GM18867 (cell line): ENCODE results near the gene SLCO1B3.

Experiments used
- ATAC-seq: cut with Tn5 transposase; IDR thresholded peaks from one replicate; pipeline ENCODE4 v1.9.1; 2021; ENCODE audit warnings: mild to moderate bottlenecking, moderate library complexity; ENCODE audit not compliant: unreplicated experiment

SLCO1B3 gene

GRCh38 chr12:20868277-20868676, 57.8 kb downstream of the SLCO1B3 start:
- peak; percentile 50 for ATAC-seq

- ATAC-seq, result no peak
Measured at GRCh38 chr12:20883288-20883687, 72.8 kb downstream of the SLCO1B3 start.

- no peak for ATAC-seq
Measured at GRCh38 chr12:20885116-20885515, 74.6 kb downstream of the SLCO1B3 start.

- ATAC-seq, result no peak
Measured at GRCh38 chr12:20885552-20885951, 75.0 kb downstream of the SLCO1B3 start.

GRCh38 chr12:20917269-20917668, 106.8 kb downstream of the SLCO1B3 start:
- no peak for ATAC-seq

DNA sequence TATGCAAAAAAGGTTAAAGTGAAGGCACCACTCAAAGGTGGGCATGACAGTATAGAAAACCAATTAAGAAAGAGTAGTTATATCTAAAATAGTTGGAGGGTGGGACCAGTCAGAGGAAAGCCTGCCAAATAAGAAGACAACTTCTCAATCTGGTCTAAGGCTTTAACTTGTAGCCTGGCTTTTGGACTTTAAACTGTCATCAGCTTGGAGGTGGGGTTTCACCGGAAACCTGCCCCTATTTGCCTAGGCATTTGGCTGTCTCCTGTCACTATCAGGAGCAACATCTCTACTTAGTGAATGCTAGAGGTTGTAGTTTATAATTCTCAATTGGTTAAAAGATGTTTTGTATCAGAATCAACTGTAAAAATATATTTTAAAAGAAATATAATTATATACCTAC, 107.3 kb downstream of the SLCO1B3 start:
- no peak for ATAC-seq

- ATAC-seq, result no peak
Measured at GRCh38 chr12:20931894-20932293, 121.4 kb downstream of the SLCO1B3 start.

GRCh38 chr12:20946732-20947131, 136.2 kb downstream of the SLCO1B3 start:
- peak; percentile 69 for ATAC-seq

- peak; percentile 93 for ATAC-seq
Measured at GRCh38 chr12:20950248-20950647, 139.7 kb downstream of the SLCO1B3 start.

GRCh38 chr12:20963303-20963702, 152.8 kb downstream of the SLCO1B3 start:
- ATAC-seq, result no peak

DNA sequence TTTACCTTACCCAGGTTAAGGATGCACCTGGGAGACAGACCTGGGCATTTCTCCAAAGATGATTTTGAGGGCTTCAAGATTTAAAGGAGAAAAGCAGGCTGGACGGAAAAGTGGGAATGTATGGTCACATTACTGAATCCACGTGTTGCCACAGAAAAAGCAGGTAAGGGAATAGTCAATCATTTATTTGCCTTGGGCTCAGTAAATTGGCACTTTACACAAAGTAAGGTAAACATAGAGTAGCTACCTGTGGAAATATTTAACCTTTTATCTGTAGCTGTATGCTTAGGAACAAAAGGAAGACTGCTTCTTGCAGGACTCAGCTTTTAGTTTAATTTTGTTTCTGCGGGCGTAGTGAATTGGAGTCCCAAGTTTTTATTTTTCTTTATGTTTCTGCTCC, 153.3 kb downstream of the SLCO1B3 start:
- no peak for ATAC-seq
